ENCODE results near the gene CALML4.
"Not testable (repeated sequence)": the region's sequence is repeated elsewhere in the genome, so short reads cannot be mapped to it uniquely, and the experiment has no call there.

GRCh38 chr15:68172037-68172436 lies 33.1 kb downstream of the CALML4 start:
- not testable (repeated sequence) for TF ChIP-seq POLR2A, CTCF (IDR thresholded peaks at IDR 0.05)
